Parathyroid adenoma (tissue), 2 donors: ENCODE data around the gene CDKN1A.

ENCODE experiments used
- H2AFZ ChIP-seq: fragments of 300-600 bp; sonication (generic); one replicate; pipeline ENCODE4 v1.7.0; 2017; ENCODE audit warnings: antibody characterized with exemption, mild to moderate bottlenecking
- H3K27ac ChIP-seq: fragments of 300-600 bp; sonication (generic); one replicate; pipeline ENCODE4 v1.7.0; 2017
- H3K27me3 ChIP-seq: fragments of 300-600 bp; sonication (generic); one replicate; pipeline ENCODE4 v1.7.0; 2017; ENCODE audit warnings: low read length; ENCODE audit not compliant: control insufficient read depth, insufficient read depth
- H3K36me3 ChIP-seq: fragments of 300-600 bp; sonication (generic); one replicate; pipeline ENCODE4 v1.7.0; 2017; ENCODE audit warnings: low read length; ENCODE audit not compliant: control insufficient read depth, insufficient read depth
- H3K4me1 ChIP-seq: fragments of 300-600 bp; sonication (generic); one replicate; pipeline ENCODE4 v1.7.0; 2017; ENCODE audit warnings: control low read depth
- H3K4me2 ChIP-seq: fragments of 300-600 bp; sonication (generic); one replicate; pipeline ENCODE4 v1.7.0; 2017; ENCODE audit warnings: low read length
- H3K4me3 ChIP-seq: fragments of 300-600 bp; sonication (generic); one replicate; pipeline ENCODE4 v1.7.0; 2017; ENCODE audit warnings: low read depth, low read length
- H3K79me2 ChIP-seq: fragments of 300-600 bp; sonication (generic); one replicate; pipeline ENCODE4 v1.7.0; 2017; ENCODE audit warnings: control low read depth
- H3K9ac ChIP-seq: fragments of 300-600 bp; sonication (generic); one replicate; pipeline ENCODE4 v1.7.0; 2017; ENCODE audit warnings: mild to moderate bottlenecking
- H3K9me3 ChIP-seq: fragments of 300-600 bp; sonication (generic); one replicate; pipeline ENCODE4 v1.7.0; 2017; ENCODE audit warnings: low read length; ENCODE audit not compliant: control insufficient read depth
- CTCF ChIP-seq: fragments of 300-600 bp; sonication (generic); IDR thresholded peaks from one replicate; pipeline ENCODE4 v1.7.0; 2017; ENCODE audit warnings: antibody characterized with exemption, mild to moderate bottlenecking
- donor health status: primary hyperparathyroidism.

The CDKN1A gene

GRCh38 chr6:36688739-36689075, 10.2 kb downstream of the CDKN1A start:
- Histone ChIP-seq H3K79me2 (no peaks in the 10 kb centered on the region), H2AFZ (no peak overlapping the region), H3K4me2 (no peak overlapping the region), H3K9ac (no peak overlapping the region), H3K27ac (no peak overlapping the region), H3K36me3 (no peaks in the 10 kb centered on the region), H3K4me3 (no peak overlapping the region), H3K27me3 (no peaks in the 10 kb centered on the region), H3K9me3 (no peaks in the 10 kb centered on the region), H3K4me1 (peaks cover under 1% of the 10 kb centered on the region)
- TF ChIP-seq CTCF, result no peak

- TF ChIP-seq CTCF, result no peak
- H3K4me3 ChIP-seq, result no peak overlapping the region
Observed at GRCh38 chr6:36691011-36691410, 12.5 kb downstream of the CDKN1A start.

GRCh38 chr6:36691612-36692011, 13.1 kb downstream of the CDKN1A start:
- no peak for TF ChIP-seq CTCF
- Histone ChIP-seq H3K4me2 (no peak overlapping the region), H3K36me3 (no peaks in the 10 kb centered on the region), H3K27ac (no peak overlapping the region), H3K27me3 (no peaks in the 10 kb centered on the region), H3K4me1 (no peaks in the 10 kb centered on the region), H3K4me3 (no peak overlapping the region), H3K79me2 (no peaks in the 10 kb centered on the region), H3K9me3 (no peaks in the 10 kb centered on the region), H2AFZ (no peak overlapping the region), H3K9ac (no peak overlapping the region)

More at GRCh38 chr6:36691011-36691410, 12.5 kb downstream of the CDKN1A start:
- H3K4me1 ChIP-seq, result no peaks in the 10 kb centered on the region
- H3K4me2 ChIP-seq, result no peak overlapping the region
- no peak overlapping the region for H2AFZ ChIP-seq
- no peaks in the 10 kb centered on the region for H3K36me3 ChIP-seq
- no peak overlapping the region for H3K27ac ChIP-seq
- H3K27me3 ChIP-seq, result no peaks in the 10 kb centered on the region
- no peaks in the 10 kb centered on the region for H3K79me2 ChIP-seq
- no peaks in the 10 kb centered on the region for H3K9me3 ChIP-seq
- H3K9ac ChIP-seq, result no peak overlapping the region

GRCh38 chr6:36692220-36692619, 13.7 kb downstream of the CDKN1A start:
- no peak overlapping the region for H3K9ac ChIP-seq
- no peak for TF ChIP-seq CTCF
- no peak overlapping the region for H3K4me3 ChIP-seq
- H3K4me2 ChIP-seq, result no peak overlapping the region
- no peak overlapping the region for H2AFZ ChIP-seq
- H3K4me1 ChIP-seq, result no peaks in the 10 kb centered on the region
- H3K27me3 ChIP-seq, result no peaks in the 10 kb centered on the region
- no peaks in the 10 kb centered on the region for H3K36me3 ChIP-seq
- no peak overlapping the region for H3K27ac ChIP-seq
- no peaks in the 10 kb centered on the region for H3K79me2 ChIP-seq
- H3K9me3 ChIP-seq, result no peaks in the 10 kb centered on the region

GRCh38 chr6:36692861-36693702, 14.6 kb downstream of the CDKN1A start:
- no peak overlapping the region for H2AFZ ChIP-seq
- no peak overlapping the region for H3K27ac ChIP-seq
- no peak for TF ChIP-seq CTCF
- no peaks in the 10 kb centered on the region for H3K79me2 ChIP-seq
- H3K4me2 ChIP-seq, result no peak overlapping the region
- no peaks in the 10 kb centered on the region for H3K9me3 ChIP-seq
- H3K9ac ChIP-seq, result no peak overlapping the region
- H3K4me3 ChIP-seq, result no peak overlapping the region
- H3K36me3 ChIP-seq, result no peaks in the 10 kb centered on the region
- H3K27me3 ChIP-seq, result no peaks in the 10 kb centered on the region
- H3K4me1 ChIP-seq, result no peaks in the 10 kb centered on the region
